K562 (cell line): Measurements from ENCODE around the gene ZSCAN22. TPM values are rescaled to one million over a fixed set of nuclear protein-coding genes. Genes with fewer than 3 reads are reported as not detected.

Source experiments
- ATAC-seq: fragments of 200-7000 bp; cut with Tn5 transposase; 3 replicates; pipeline ENCODE4 v1.9.1; 2020; ENCODE audit warnings: moderate library complexity
- BruUV-seq: library from RNA; stranded (reverse); fragments of 400-500 nt; replicated peaks from 2 replicates; lab custom pipeline; 2021; lab: Mats Ljungman, UMichigan
- CTCF ChIA-PET: fragments of 300-600 bp; formaldehyde crosslinking; extraction: SDS; loops from one replicate; lab custom pipeline; 2021; ENCODE audit warnings: low intra/inter-chr PET ratio; lab: Yijun Ruan, JAX
- POLR2A ChIA-PET: fragments of 300-600, 350-650 bp; sonication (Branson Sonifier 250); formaldehyde crosslinking; extraction: SDS; loops from one replicate; lab custom pipeline; 2021; ENCODE audit warnings: antibody characterized with exemption, inconsistent platforms; lab: Yijun Ruan, JAX
- DNase-seq, 4 experiments: peaks; one replicate each; pipeline versions ENCODE4 v3.0.0 to v3.0.0-alpha.2; 2011 to 2018; ENCODE audit warnings: low spot score in 3 of 4, mixed read lengths in 3 of 4; ENCODE audit errors: extremely low read depth in 1 of 4
- FAIRE-seq: peaks from 2 replicates; lab custom pipeline; 2011; peaks lifted over from hg19 to GRCh38; lab: Jason Lieb, UNC
- H2AFZ ChIP-seq: 2 replicates; pipeline ENCODE4 v1.6.0; 2011; ENCODE audit warnings: low read depth, low read length, control low read depth, inconsistent platforms
- H3K27ac ChIP-seq: fragments of 200-600 bp; 3 replicates; pipeline ENCODE4 v1.8.0; 2011; ENCODE audit warnings: low read depth, mild to moderate bottlenecking, control low read depth, inconsistent platforms, low read length, moderate library complexity, mixed read lengths; ENCODE audit errors: extremely low read depth
- H3K27me3 ChIP-seq, 2 experiments: fragments of 300-600 bp in 1 of 2; 2 replicates in 1 of 2; 3 replicates in 1 of 2; pipeline versions ENCODE4 v1.6.0 to v1.8.0; 2011; ENCODE audit warnings: inconsistent platforms in 2 of 2, low read length in 2 of 2, mild to moderate bottlenecking in 1 of 2, mixed read lengths in 1 of 2, moderate library complexity in 1 of 2; ENCODE audit not compliant: control insufficient read depth in 2 of 2, insufficient read depth in 2 of 2
- H3K36me3 ChIP-seq: fragments of 300-600 bp; 3 replicates; pipeline ENCODE4 v1.8.0; 2011; ENCODE audit warnings: mild to moderate bottlenecking, low read length, inconsistent platforms; ENCODE audit not compliant: control insufficient read depth, insufficient read depth
- H3K4me1 ChIP-seq, 2 experiments: fragments of 200-600 bp in 1 of 2; replicated peaks in 1 of 2; 2 replicates in 1 of 2; 3 replicates in 1 of 2; pipeline versions ENCODE4 v1.5.1 to v1.8.0; 2011; ENCODE audit warnings: inconsistent platforms in 2 of 2, low read length in 2 of 2, mild to moderate bottlenecking in 1 of 2, mixed read lengths in 1 of 2, moderate library complexity in 1 of 2; ENCODE audit not compliant: control insufficient read depth in 2 of 2, insufficient read depth in 2 of 2
- H3K4me2 ChIP-seq: 2 replicates; pipeline ENCODE4 v1.6.1; 2011; ENCODE audit warnings: low read length, control low read depth, inconsistent platforms, mixed read lengths; ENCODE audit not compliant: insufficient read depth
- H3K4me3 ChIP-seq: fragments of 200-600 bp; sonication (generic), shearing (Covaris generic); 2 replicates; pipeline ENCODE4 v1.5.1; 2016; ENCODE audit warnings: control low read depth, inconsistent platforms
- H3K79me2 ChIP-seq: fragments of 200-600 bp; 3 replicates; pipeline ENCODE4 v1.8.0; 2011; ENCODE audit warnings: low read length, inconsistent platforms; ENCODE audit not compliant: control insufficient read depth, insufficient read depth
- H3K9ac ChIP-seq, 2 experiments: 2 replicates each; pipeline versions ENCODE4 v1.6.0 to v1.6.1; 2011; ENCODE audit warnings: low read depth in 2 of 2, low read length in 2 of 2, control low read depth in 1 of 2, inconsistent platforms in 1 of 2, mild to moderate bottlenecking in 1 of 2, mixed read lengths in 1 of 2; ENCODE audit not compliant: insufficient read depth in 1 of 2
- H3K9me1 ChIP-seq: one replicate; pipeline ENCODE4 v1.6.0; 2011; ENCODE audit warnings: inconsistent platforms, mild to moderate bottlenecking, low read length, moderate library complexity; ENCODE audit not compliant: control insufficient read depth, insufficient read depth
- H3K9me3 ChIP-seq: replicated peaks from 2 replicates; pipeline ENCODE4 v1.5.1; 2011; ENCODE audit warnings: low read depth, low read length, inconsistent platforms; ENCODE audit not compliant: control insufficient read depth, insufficient read depth
- H4K20me1 ChIP-seq: replicated peaks from 2 replicates; pipeline ENCODE4 v1.6.1; 2011; ENCODE audit warnings: low read length, inconsistent platforms, mixed read lengths; ENCODE audit not compliant: control insufficient read depth, insufficient read depth
- BHLHE40 ChIP-seq: IDR thresholded peaks from 2 replicates; pipeline ENCODE4 v1.6.1; 2011; ENCODE audit warnings: low read length, improper control_type of control experiment
- CBFA2T3 ChIP-seq: fragments of 450-650 bp; IDR thresholded peaks from 2 replicates; pipeline ENCODE4 v1.6.1; 2017
- CTCF ChIP-seq, 3 experiments: IDR thresholded peaks in 2 of 3; conservative IDR thresholded peaks in 1 of 3; 2 replicates each; pipeline ENCODE4 v1.5.1; 2011 to 2012; ENCODE audit warnings: low read length in 3 of 3, mild to moderate bottlenecking in 3 of 3, control low read depth in 2 of 3, improper control_type of control experiment in 1 of 3, inconsistent platforms in 1 of 3, low read depth in 1 of 3, mixed read lengths in 1 of 3, moderate library complexity in 1 of 3; ENCODE audit not compliant: insufficient read depth in 2 of 3
- ELF4 ChIP-seq: fragments of 450-650 bp; formaldehyde crosslinking; IDR thresholded peaks from 2 replicates; pipeline ENCODE4 v1.4.0; 2022; ENCODE audit warnings: missing genetic modification characterization
- GATAD2A ChIP-seq: fragments of 450-650 bp; IDR thresholded peaks from 2 replicates; pipeline ENCODE4 v1.6.1; 2017
- KAT8 ChIP-seq: fragments of 450-650 bp; IDR thresholded peaks from 2 replicates; pipeline ENCODE4 v1.6.1; 2016; ENCODE audit warnings: low read depth, mild to moderate bottlenecking
- MAFK ChIP-seq: IDR thresholded peaks from 2 replicates; pipeline ENCODE4 v1.6.1; 2011; ENCODE audit warnings: low read length, improper control_type of control experiment
- RNF2 ChIP-seq: sonication (generic); IDR thresholded peaks from 2 replicates; pipeline ENCODE4 v1.6.1; 2016
- RUNX1 ChIP-seq: sonication (generic); IDR thresholded peaks from 2 replicates; pipeline ENCODE4 v1.6.1; 2016; ENCODE audit warnings: antibody characterized with exemption, low read depth
- SMAD4 ChIP-seq: fragments of 250-450 bp; sonication (Bioruptor Pico); conservative IDR thresholded peaks from 2 replicates; pipeline ENCODE4 v1.8.0; 2021; ENCODE audit warnings: inconsistent platforms, mild to moderate bottlenecking, moderate library complexity
- THAP12 ChIP-seq: fragments of 250-450 bp; sonication (Bioruptor Pico); IDR thresholded peaks from 2 replicates; pipeline ENCODE4 v1.9.0; 2021; ENCODE audit warnings: mild to moderate bottlenecking, inconsistent platforms
- ZBTB12 ChIP-seq: fragments of 250-450 bp; sonication (Bioruptor Pico); IDR thresholded peaks from 2 replicates; pipeline ENCODE4 v1.4.0; 2020
- ZNF121 ChIP-seq: sonication (generic); formaldehyde crosslinking; conservative IDR thresholded peaks from 2 replicates; pipeline ENCODE4 v1.8.0; 2022; ENCODE audit warnings: missing genetic modification reagents
- ZNF263 ChIP-seq: sonication (generic); formaldehyde crosslinking; IDR thresholded peaks from 2 replicates; pipeline ENCODE4 v1.8.0; 2022; ENCODE audit warnings: mild to moderate bottlenecking, missing genetic modification reagents, borderline replicate concordance
- ZNF655 ChIP-seq: fragments of 250-450 bp; sonication (Bioruptor Pico); IDR thresholded peaks from 2 replicates; pipeline ENCODE4 v1.5.0; 2021
- WGBS: fragments of 100-300 bp; shearing (Covaris generic); methylation state at CpG from one replicate; pipeline ENCODE4 v1.1.6; 2016; ENCODE audit warnings: low coverage, mixed read lengths; ENCODE audit not compliant: insufficient coverage; ENCODE audit errors: missing lambda C conversion rate; 5-methylcytosine and 5-hydroxymethylcytosine counted together
- in situ Hi-C: fragments of 300-500 bp; cut with MboI; formaldehyde crosslinking; loops from 4 replicates; pipeline ENCODE4 v1.15.0; 2018; ENCODE audit warnings: inconsistent platforms, mixed read lengths
- intact Hi-C: fragments of 100-400 bp; cut with micrococcal nuclease; formaldehyde crosslinking; loops from 2 replicates; pipeline ENCODE4 v1.14.2; 2022
- polyA plus RNA-seq, 8 experiments: library from polyadenylated mRNA; depleted of rRNA in 4 of 8; stranded (reverse) in 5 of 8; unstranded in 3 of 8; fragments of >200 nt; fragmentation: Nextera tagmentation in 2 of 8; fragmentation: Illumina TruSeq in 1 of 8; extraction: Ambion mirVana in 2 of 8; extraction: Trizol in 1 of 8; gene quantifications; 2 replicates each; pipeline versions ENCODE4 v1.2.1 to v1.2.3, GENCODE V29; 2011 to 2014; ENCODE audit warnings: inconsistent platforms in 1 of 8, missing spikeins in 1 of 8
- total RNA-seq, 7 experiments: library from RNA; depleted of rRNA in 6 of 7; stranded (reverse); fragments of >200 nt in 6 of 7; fragmentation: Illumina TruSeq in 2 of 7; extraction: Trizol in 2 of 7; gene quantifications; 2 replicates each; pipeline versions ENCODE4 v1.2.1 to v1.2.3, GENCODE V29; 2011 to 2021; ENCODE audit warnings: low replicate concordance in 1 of 7

Gene ZSCAN22
- total and polyA plus RNA-seq, 9 of the 15 experiments (the other 6 are each of a cell fraction or from before 2014, with no cell fraction given): 0.98 to 5.3 (median 3.0) TPM

- CTCF ChIA-PET: no interaction called here
- no peak for ATAC-seq
- no peak overlapping the region for H3K27ac ChIP-seq
- intact Hi-C loops (no loop called here), in situ Hi-C loops (no loop called here)
- POLR2A ChIA-PET: interaction anchor here (1.2 kb wide), 1 partner anchor 8 kb away, joined by 5 read pairs; no protein-coding TSS in a partner anchor
- TF ChIP-seq ELF4 (CRISPR knock-in tag) (no peak), ZNF121 (CRISPR knock-in tag) (no peak), CTCF (IDR thresholded peaks at IDR 0.05 in 2 of 3, conservative IDR thresholded peaks at IDR 0.05 in 1 of 3; ENCODE audit: insufficient read depth in 2 of 3, low read depth in 1 of 3, low read length in 3 of 3) (no peak), KAT8 (no peak), SMAD4 (no peak), RNF2 (no peak), RUNX1 (no peak), CBFA2T3 (no peak), MAFK (no peak), ZBTB12 (CRISPR knock-in tag) (no peak), ZNF655 (CRISPR knock-in tag) (no peak), BHLHE40 (no peak), ZNF263 (CRISPR knock-in tag) (no peak), GATAD2A (no peak), THAP12 (no peak)
- DNase-seq: no peak
- no peaks in the 10 kb centered on the region for H4K20me1 ChIP-seq
- H3K27me3 ChIP-seq: no peaks in the 10 kb centered on the region
- 96% methylated on average over 6 of the region's 7 CpGs for WGBS
- H3K4me1 ChIP-seq: no peaks in the 10 kb centered on the region
- no peak overlapping the region for H3K4me3 ChIP-seq
- peaks cover 77% of the 10 kb centered on the region for H3K36me3 ChIP-seq
- no peaks in the 10 kb centered on the region for H3K9me1 ChIP-seq
- peaks cover 11% of the 10 kb centered on the region for H3K9me3 ChIP-seq
- H3K9ac ChIP-seq: no peak overlapping the region
- no TSS peak for BruUV-seq
- no peak for FAIRE-seq
- H2AFZ ChIP-seq: no peak overlapping the region
- peaks cover 4% of the 10 kb centered on the region; the same call in 2 of the 3 replicates for H3K79me2 ChIP-seq
- no peak overlapping the region for H3K4me2 ChIP-seq
These were observed 30.7 kb upstream of the ZSCAN22 start for GRCh38 chr19:58296104-58296503.
